Adrenal gland (tissue), 12 donors: Measurements from ENCODE around the gene C1orf167. TPM values are rescaled to one million over a fixed set of nuclear protein-coding genes. Genes with fewer than 3 reads are reported as not detected.

Source experiments
- DNase-seq, 7 donors: peaks; one replicate each; pipeline ENCODE4 v3.0.0-alpha.2; 2019 to 2020
- H3K27ac ChIP-seq, 5 donors: fragments of 200-600 bp; sonication (generic) in 4 of 5; 1 replicate in 3 of 5; 2 replicates in 2 of 5; pipeline versions ENCODE4 v1.5.1 to v1.8.0; 2016 to 2020; ENCODE audit warnings: mild to moderate bottlenecking in 1 of 5
- H3K27me3 ChIP-seq: fragments of 200-600 bp; 2 replicates; pipeline ENCODE4 v1.8.0; 2021
- H3K36me3 ChIP-seq, 2 donors: fragments of 200-600 bp; replicated peaks in 1 of 2; 1 replicate in 1 of 2; 2 replicates in 1 of 2; pipeline versions ENCODE4 v1.5.1 to v1.8.0; 2018 to 2022
- H3K4me1 ChIP-seq, 2 donors: fragments of 200-600 bp; replicated peaks in 1 of 2; 1 replicate in 1 of 2; 2 replicates in 1 of 2; pipeline versions ENCODE4 v1.5.1 to v1.8.0; 2018 to 2021
- H3K4me3 ChIP-seq, 4 donors: fragments of 200-600 bp; sonication (generic) in 3 of 4; one replicate each; pipeline ENCODE4 v1.5.1; 2016 to 2018
- H3K9me3 ChIP-seq, 3 donors: fragments of 200-600 bp; sonication (generic) in 1 of 3; replicated peaks in 1 of 3; 1 replicate in 2 of 3; 2 replicates in 1 of 3; pipeline versions ENCODE4 v1.5.1 to v1.8.0; 2016 to 2021
- POLR2A ChIP-seq, 2 donors: fragments of 450-650 bp; IDR thresholded peaks; one replicate each; pipeline ENCODE4 v1.6.1; 2017; ENCODE audit warnings: antibody characterized with exemption in 2 of 2, mild to moderate bottlenecking in 2 of 2, moderate library complexity in 1 of 2
- WGBS, 4 donors: extraction: QIAGEN DNeasy Blood & Tissue Kit in 2 of 4; methylation state at CpG; one replicate each; pipeline versions ENCODE4 v1.1.5 to v1.1.7; 2013 to 2017; 5-methylcytosine and 5-hydroxymethylcytosine counted together
- intact Hi-C, 2 donors: fragments of 100-400 bp; cut with DNase I; formaldehyde crosslinking; loops; one replicate each; pipeline versions ENCODE4 v1.14.1 to v1.15.0; 2022 to 2023
- polyA plus RNA-seq, 3 donors: library from polyadenylated mRNA; stranded (reverse); fragments of 200-250 nt in 2 of 3; fragments of 350-450 nt in 1 of 3; fragmentation: Illumina TruSeq in 1 of 3; extraction: RNeasy Lipid Tissue Mini Kit (QIAGEN cat#74804) in 1 of 3; gene quantifications; one replicate each; pipeline ENCODE4 v1.2.3, GENCODE V29; 2013 to 2014
- total RNA-seq, 9 donors: library from RNA; depleted of rRNA in 4 of 9; stranded (reverse); fragments of >200 nt in 4 of 9; fragments of 120-200 nt in 1 of 9; fragmentation: NEBNext Ultra II Directional in 1 of 9; extraction: Animal tissue kit (Norgen Biotek cat#: 25700) in 1 of 9; gene quantifications; one replicate each; pipeline versions ENCODE4 v1.1.0 to v1.2.4, GENCODE V29; 2013 to 2023
- TF ChIP-seq, protein P1 (sequence below), 6 experiments: fragments of 450-650 bp in 4 of 6; fragments of 200-600 bp in 2 of 6; sonication (generic) in 1 of 6; IDR thresholded peaks; 1 replicate in 5 of 6; 2 replicates in 1 of 6; pipeline versions ENCODE4 v1.5.1 to v1.8.0; 2016 to 2021; ENCODE audit warnings: antibody characterized with exemption in 6 of 6, mild to moderate bottlenecking in 2 of 6, moderate library complexity in 1 of 6
- donor health status: healthy with polysubstance abuse.
- donor health status: Bipolar disorder and iron deficiency.
- donor health status: DM: yes; HTN: yes; CAD: no.
- donor health status: DM: no; HTN: no; CAD: no.
- donor health status: DM: no; HTN: no; CAD: no.
- donor health status: DM: yes; HTN: yes; CAD: no.

Gene C1orf167
- total and polyA plus RNA-seq, 12 donors: 0.32 to 13.2 (median 3.2) TPM; not detected in 2

DNA sequence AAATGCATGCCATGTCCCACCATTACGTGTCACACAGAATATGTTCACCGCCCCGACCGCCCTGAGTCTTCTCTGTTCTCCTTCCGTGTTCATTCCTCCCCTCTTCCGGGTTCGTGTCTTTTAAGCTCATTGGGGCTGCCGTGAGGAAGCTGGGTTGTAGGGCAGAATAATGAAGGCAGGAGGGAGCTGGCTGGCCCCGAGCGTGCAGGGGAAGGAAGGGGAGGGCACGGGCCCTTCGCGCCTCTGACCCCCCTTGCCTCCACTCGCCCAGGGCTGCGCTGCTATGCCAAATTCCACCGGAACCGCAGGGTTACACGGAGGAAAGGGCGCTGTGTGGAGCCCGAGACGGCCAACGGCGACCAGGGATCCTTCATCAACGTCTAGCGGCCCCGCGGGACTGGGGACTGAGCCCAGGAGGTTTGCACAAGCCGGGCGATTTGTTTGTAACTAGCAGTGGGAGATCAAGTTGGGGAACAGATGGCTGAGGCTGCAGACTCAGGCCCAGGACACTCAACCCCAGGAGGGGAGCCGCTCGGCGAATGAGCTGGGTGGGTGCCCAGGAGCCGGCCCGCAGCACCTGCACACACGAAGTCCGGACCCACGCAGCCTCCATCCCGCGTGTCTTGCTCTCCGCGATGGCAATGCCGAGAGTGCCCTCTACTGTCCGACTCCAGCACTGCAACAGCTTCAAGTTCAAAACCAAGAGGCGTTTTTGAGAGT, 42.5 kb upstream of the C1orf167 start:
- intact Hi-C loops: loop anchor here (5.0 to 10.0 kb wide), 3 partner anchors 57 to 375 kb away; partner anchors contain the start of genes FBXO2 (in 1 of the 2), FBXO44 (in 1 of the 2) and FBXO6 (in 1 of the 2)
- no peaks in the 10 kb centered on the region for H3K9me3 ChIP-seq
- H3K4me1 ChIP-seq: peaks cover 0 to 9% of the 10 kb centered on the region in 2 donors
- peak; percentile 73 to 94 (median 84) for DNase-seq
- 9 to 26% (median 11%) methylated on average over 21 to 44 of the region's 44 CpGs for WGBS, 4 donors
- H3K4me3 ChIP-seq: peak overlapping the region in 2 of 4 donors; percentile 9 to 19
- TF ChIP-seq, protein P1, sequence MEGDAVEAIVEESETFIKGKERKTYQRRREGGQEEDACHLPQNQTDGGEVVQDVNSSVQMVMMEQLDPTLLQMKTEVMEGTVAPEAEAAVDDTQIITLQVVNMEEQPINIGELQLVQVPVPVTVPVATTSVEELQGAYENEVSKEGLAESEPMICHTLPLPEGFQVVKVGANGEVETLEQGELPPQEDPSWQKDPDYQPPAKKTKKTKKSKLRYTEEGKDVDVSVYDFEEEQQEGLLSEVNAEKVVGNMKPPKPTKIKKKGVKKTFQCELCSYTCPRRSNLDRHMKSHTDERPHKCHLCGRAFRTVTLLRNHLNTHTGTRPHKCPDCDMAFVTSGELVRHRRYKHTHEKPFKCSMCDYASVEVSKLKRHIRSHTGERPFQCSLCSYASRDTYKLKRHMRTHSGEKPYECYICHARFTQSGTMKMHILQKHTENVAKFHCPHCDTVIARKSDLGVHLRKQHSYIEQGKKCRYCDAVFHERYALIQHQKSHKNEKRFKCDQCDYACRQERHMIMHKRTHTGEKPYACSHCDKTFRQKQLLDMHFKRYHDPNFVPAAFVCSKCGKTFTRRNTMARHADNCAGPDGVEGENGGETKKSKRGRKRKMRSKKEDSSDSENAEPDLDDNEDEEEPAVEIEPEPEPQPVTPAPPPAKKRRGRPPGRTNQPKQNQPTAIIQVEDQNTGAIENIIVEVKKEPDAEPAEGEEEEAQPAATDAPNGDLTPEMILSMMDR (IDR thresholded peaks at IDR 0.05): peak; percentile 88 to 97 (median 93)
- TF ChIP-seq POLR2A (IDR thresholded peaks at IDR 0.05): no peak
- no peaks in the 10 kb centered on the region for H3K27me3 ChIP-seq
- no peaks in the 10 kb centered on the region for H3K36me3 ChIP-seq
- peak overlapping the region in 2 of 5 donors; percentile 60 to 62 for H3K27ac ChIP-seq

- 62 to 70% (median 66%) methylated on average over 12 of the region's 12 CpGs for WGBS, 4 donors
- Histone ChIP-seq H3K27ac (no peak overlapping the region), H3K4me3 (no peak overlapping the region), H3K4me1 (peaks cover 0 to 9% of the 10 kb centered on the region in 2 donors), H3K27me3 (no peaks in the 10 kb centered on the region), H3K36me3 (no peaks in the 10 kb centered on the region), H3K9me3 (no peaks in the 10 kb centered on the region)
- no peak for DNase-seq
- intact Hi-C loops: loop anchor here in 1 of 2 donors (5.0 kb wide), 1 partner anchor 68 kb away; the partner anchor contains the start of genes FBXO2 and FBXO44
- TF ChIP-seq, protein P1 (IDR thresholded peaks at IDR 0.05): peak in 1 of 6 experiments; percentile 9
- no peak for TF ChIP-seq POLR2A (IDR thresholded peaks at IDR 0.05)
Observed at GRCh38 chr1:11720033-11720376, 42.0 kb upstream of the C1orf167 start.

- WGBS, 4 donors: 31 to 46% (median 38%) methylated on average over 4 of the region's 4 CpGs
- no peak for DNase-seq
- Histone ChIP-seq H3K27me3 (no peaks in the 10 kb centered on the region), H3K9me3 (no peaks in the 10 kb centered on the region), H3K27ac (no peak overlapping the region), H3K36me3 (no peaks in the 10 kb centered on the region), H3K4me1 (peaks cover 0 to 9% of the 10 kb centered on the region in 2 donors), H3K4me3 (no peak overlapping the region)
- intact Hi-C loops: loop anchor here in 1 of 2 donors (5.0 kb wide), 1 partner anchor 68 kb away; the partner anchor contains the start of genes FBXO2 and FBXO44
- TF ChIP-seq POLR2A (IDR thresholded peaks at IDR 0.05): no peak
- TF ChIP-seq, protein P1 (IDR thresholded peaks at IDR 0.05): no peak
Observed at GRCh38 chr1:11720525-11720924, 41.5 kb upstream of the C1orf167 start.

- Histone ChIP-seq H3K4me1 (peaks cover 0 to 9% of the 10 kb centered on the region in 2 donors), H3K36me3 (no peaks in the 10 kb centered on the region), H3K27me3 (no peaks in the 10 kb centered on the region), H3K9me3 (no peaks in the 10 kb centered on the region), H3K27ac (no peak overlapping the region), H3K4me3 (no peak overlapping the region)
- no peak for DNase-seq
- intact Hi-C loops: loop anchor here in 1 of 2 donors (5.0 kb wide), 1 partner anchor 69 kb away; the partner anchor contains the start of genes FBXO2 and FBXO44
- TF ChIP-seq POLR2A (IDR thresholded peaks at IDR 0.05): no peak
- TF ChIP-seq, protein P1 (IDR thresholded peaks at IDR 0.05): no peak
- WGBS, 4 donors: 68 to 85% (median 79%) methylated on average over 4 of the region's 4 CpGs
Observed at GRCh38 chr1:11721311-11721710, 40.7 kb upstream of the C1orf167 start.
